Transverse colon (tissue), 4 donors: ENCODE results near the gene FBXO33.
A peak's percentile ranks its signal among the peaks of the same experiment; 100 is the strongest.

ENCODE experiments used
- CTCF ChIP-seq, 5 experiments: fragments of 200-600 bp in 3 of 5; fragments of 450-650 bp in 2 of 5; sonication (generic) in 3 of 5; IDR thresholded peaks; 1 replicate in 2 of 5; 2 replicates in 3 of 5; pipeline ENCODE4 v1.5.1; 2016 to 2017; ENCODE audit warnings: antibody characterized with exemption in 5 of 5, inconsistent platforms in 3 of 5, mild to moderate bottlenecking in 2 of 5, moderate library complexity in 1 of 5
- EP300 ChIP-seq: sonication (generic); formaldehyde crosslinking; IDR thresholded peaks from one replicate; pipeline ENCODE4 v1.6.1; 2017; ENCODE audit warnings: antibody characterized with exemption, low read depth
- POLR2A ChIP-seq: fragments of 450-650 bp; IDR thresholded peaks from one replicate; pipeline ENCODE4 v1.6.1; 2016; ENCODE audit warnings: antibody characterized with exemption, mild to moderate bottlenecking, moderate library complexity
- POLR2AphosphoS5 ChIP-seq, 3 donors: sonication (generic); formaldehyde crosslinking; IDR thresholded peaks; one replicate each; pipeline ENCODE4 v1.6.1; 2016; ENCODE audit warnings: antibody characterized with exemption in 3 of 3

- no peak for TF ChIP-seq CTCF (IDR thresholded peaks at IDR 0.05)
- peak; percentile 94 to 96 (median 94) for TF ChIP-seq POLR2AphosphoS5 (IDR thresholded peaks at IDR 0.05)
- peak; percentile 37 for TF ChIP-seq POLR2A
- TF ChIP-seq EP300: no peak
Observed at GRCh38 chr14:39431416-39432178, 636 bp downstream of the FBXO33 start.
